Breast epithelium (tissue), 3 donors: ENCODE data around the gene GTF3C4.

Experiments used
- CTCF ChIP-seq, 3 donors: fragments of 450-650 bp; IDR thresholded peaks; one replicate each; pipeline ENCODE4 v1.5.1; 2016 to 2017; ENCODE audit warnings: antibody characterized with exemption in 3 of 3, mild to moderate bottlenecking in 3 of 3, moderate library complexity in 3 of 3
- POLR2A ChIP-seq: fragments of 450-650 bp; IDR thresholded peaks from one replicate; pipeline ENCODE4 v1.6.1; 2016; ENCODE audit warnings: antibody characterized with exemption, mild to moderate bottlenecking, moderate library complexity
- POLR2AphosphoS5 ChIP-seq, 3 donors: sonication (generic); formaldehyde crosslinking; IDR thresholded peaks; one replicate each; pipeline ENCODE4 v1.6.1; 2017; ENCODE audit warnings: antibody characterized with exemption in 3 of 3

GRCh38 chr9:132663117-132663516 lies 7.1 kb upstream of the GTF3C4 start:
- no peak for TF ChIP-seq POLR2A
- TF ChIP-seq CTCF (IDR thresholded peaks at IDR 0.05): no peak
- TF ChIP-seq POLR2AphosphoS5 (IDR thresholded peaks at IDR 0.05): no peak
